Posterior cingulate gyrus (tissue), 11 donors: ENCODE results near the gene ZMPSTE24.
"Not testable (repeated sequence)": the region's sequence is repeated elsewhere in the genome, so short reads cannot be mapped to it uniquely, and the experiment has no call there.

Source experiments
- DNase-seq, 10 donors: peaks; one replicate each; pipeline versions ENCODE4 v3.0.0 to v3.0.0-alpha.2; 2020 to 2021; ENCODE audit warnings: mixed read lengths in 3 of 10
- intact Hi-C: fragments of 100-400 bp; cut with DNase I; formaldehyde crosslinking; loops from one replicate; pipeline ENCODE4 v1.15.1; 2023

ZMPSTE24 gene

GRCh38 chr1:40315239-40315794 is 57.3 kb downstream of the ZMPSTE24 start:
- peak; percentile 78 to 98 (median 88) for DNase-seq
- intact Hi-C loops: loop anchor here (2.0 to 10.0 kb wide), 3 partner anchors 57 to 231 kb away; partner anchors contain the start of genes RLF and ZMPSTE24

GRCh38 chr1:40315795-40316594 is 58.0 kb downstream of the ZMPSTE24 start:
- peak in 5 of 10 donors; percentile 21 to 84 (median 36) for DNase-seq
- intact Hi-C loops: loop anchor here (2.0 to 10.0 kb wide), 3 partner anchors 57 to 231 kb away; partner anchors contain the start of genes RLF and ZMPSTE24

DNA sequence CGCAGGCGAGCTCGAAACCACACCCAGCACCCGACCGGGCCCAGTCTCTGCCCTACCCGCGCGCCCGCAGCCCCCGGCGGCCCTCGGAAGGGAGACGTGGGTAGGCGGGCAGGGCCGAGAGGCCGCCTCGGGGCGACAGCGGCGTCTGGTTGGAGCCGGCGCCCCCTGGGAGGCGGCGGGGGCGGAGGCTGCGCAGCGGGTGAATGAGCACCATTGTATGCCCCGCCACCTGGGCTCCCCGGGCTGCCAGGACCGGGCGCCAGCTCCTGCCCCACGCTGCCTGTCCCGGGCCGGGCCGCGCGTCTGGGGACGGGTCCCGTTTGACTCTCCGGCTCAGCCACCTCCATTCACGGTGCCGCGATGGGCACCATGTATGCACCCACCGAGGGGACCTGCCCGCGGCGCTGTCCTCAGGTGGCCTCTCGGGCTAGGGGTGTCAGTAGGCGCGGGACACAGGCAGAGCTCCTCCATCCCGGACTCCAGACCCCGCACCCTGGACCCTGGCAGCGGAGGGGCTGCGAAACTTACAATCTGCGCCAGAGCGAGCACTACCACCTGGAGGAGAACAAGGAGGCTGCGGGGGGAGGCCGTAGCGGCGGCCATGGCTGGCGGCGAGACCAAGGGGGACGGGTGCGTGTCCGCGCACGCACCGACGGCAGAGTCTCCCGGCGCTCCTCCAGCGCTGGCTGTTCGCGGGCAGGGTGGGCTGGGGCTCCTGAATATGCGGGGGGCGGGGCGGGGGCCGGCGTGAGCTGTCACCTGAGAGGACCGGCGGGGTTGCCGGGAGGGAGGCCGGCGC is 58.8 kb downstream of the ZMPSTE24 start, which contains the start of gene COL9A2:
Gene COL9A2, minus strand, starts transcription at position 692 of the 799 bp plus-strand sequence. Its CDS starts 89 bp downstream, at position 603.
- intact Hi-C loops: loop anchor here (5.0 to 10.0 kb wide), 2 partner anchors 154 to 232 kb away; partner anchors contain the start of gene RLF
- DNase-seq: peak; percentile 61 to 97 (median 76)

DNA sequence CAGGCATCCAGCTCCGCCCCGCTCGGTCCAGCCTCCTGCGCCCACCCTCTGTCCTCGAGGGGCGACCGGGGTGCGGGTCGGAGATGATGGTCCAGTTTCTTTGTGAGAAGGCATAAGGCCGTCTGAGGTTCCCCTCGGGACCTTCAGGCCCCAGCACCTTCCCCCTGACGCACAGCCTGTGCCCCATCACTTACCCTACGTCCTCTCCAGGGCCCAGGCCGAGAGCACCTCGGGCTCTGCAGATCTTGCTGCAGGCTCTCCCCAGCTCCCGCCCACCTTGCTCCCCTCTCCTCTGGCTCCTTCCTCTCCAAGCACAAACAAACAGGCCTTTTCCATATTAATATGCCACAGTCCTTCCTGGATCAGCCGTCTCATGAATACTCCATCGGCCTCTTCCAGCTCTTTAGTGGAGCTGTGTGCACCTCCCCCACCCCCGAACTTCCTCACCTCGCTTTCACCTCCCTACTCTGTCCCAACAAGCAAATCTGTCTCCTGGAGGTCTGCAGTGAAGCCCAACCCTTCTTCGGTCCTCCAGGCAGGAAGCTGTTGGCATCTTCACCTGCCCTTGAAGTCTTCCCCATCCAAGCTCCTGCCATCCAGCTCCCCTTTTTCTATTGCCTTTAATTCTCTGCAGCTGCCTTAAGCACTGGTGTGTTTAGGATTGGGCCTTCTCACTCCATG is 59.5 kb downstream of the ZMPSTE24 start:
- intact Hi-C loops: loop anchor here (5.0 to 10.0 kb wide), 2 partner anchors 155 to 233 kb away; partner anchors contain the start of gene RLF
- peak in 1 of 10 donors; percentile 82 for DNase-seq

GRCh38 chr1:40318476-40318875 is 60.4 kb downstream of the ZMPSTE24 start:
- no peak for DNase-seq
- intact Hi-C loops: loop anchor here (5.0 to 10.0 kb wide), 2 partner anchors 156 to 234 kb away; partner anchors contain the start of gene RLF

GRCh38 chr1:40318970-40319621 is 61.1 kb downstream of the ZMPSTE24 start:
- intact Hi-C loops: loop anchor here (5.0 to 10.0 kb wide), 2 partner anchors 157 to 234 kb away; partner anchors contain the start of gene RLF

GRCh38 chr1:40331403-40331802 is 73.4 kb downstream of the ZMPSTE24 start:
- intact Hi-C loops, DNase-seq: not testable (repeated sequence)

More at GRCh38 chr1:40318970-40319621, 61.1 kb downstream of the ZMPSTE24 start:
- DNase-seq: no peak

- DNase-seq: no peak
- intact Hi-C loops: no loop called here
Observed at GRCh38 chr1:40332695-40333094, 74.7 kb downstream of the ZMPSTE24 start.

DNA sequence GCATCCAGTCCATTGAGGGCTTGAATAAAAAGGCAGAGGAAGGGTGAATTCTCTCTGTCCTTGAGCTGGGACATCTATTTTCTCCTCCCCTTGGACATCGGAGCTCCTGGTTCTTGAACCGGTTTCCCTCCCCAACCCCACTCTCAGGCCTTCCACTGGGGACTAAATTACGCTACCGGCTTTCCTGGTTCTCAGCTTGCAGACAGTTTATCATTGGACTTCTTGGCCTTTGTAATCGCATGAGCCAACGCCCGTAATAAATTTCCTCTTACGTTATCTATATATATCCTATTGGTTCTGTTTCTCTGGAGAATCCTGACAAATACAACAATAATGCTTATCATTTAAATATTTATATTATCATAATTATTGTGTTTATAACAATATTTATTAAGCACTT is 79.4 kb downstream of the ZMPSTE24 start:
- DNase-seq: no peak
- intact Hi-C loops: no loop called here

- intact Hi-C loops: loop anchor here (2.0 kb wide), 1 partner anchor 186 kb away; no protein-coding TSS in a partner anchor
- peak; percentile 40 to 96 (median 80) for DNase-seq
Observed at GRCh38 chr1:40338745-40339419, 80.8 kb downstream of the ZMPSTE24 start.

DNA sequence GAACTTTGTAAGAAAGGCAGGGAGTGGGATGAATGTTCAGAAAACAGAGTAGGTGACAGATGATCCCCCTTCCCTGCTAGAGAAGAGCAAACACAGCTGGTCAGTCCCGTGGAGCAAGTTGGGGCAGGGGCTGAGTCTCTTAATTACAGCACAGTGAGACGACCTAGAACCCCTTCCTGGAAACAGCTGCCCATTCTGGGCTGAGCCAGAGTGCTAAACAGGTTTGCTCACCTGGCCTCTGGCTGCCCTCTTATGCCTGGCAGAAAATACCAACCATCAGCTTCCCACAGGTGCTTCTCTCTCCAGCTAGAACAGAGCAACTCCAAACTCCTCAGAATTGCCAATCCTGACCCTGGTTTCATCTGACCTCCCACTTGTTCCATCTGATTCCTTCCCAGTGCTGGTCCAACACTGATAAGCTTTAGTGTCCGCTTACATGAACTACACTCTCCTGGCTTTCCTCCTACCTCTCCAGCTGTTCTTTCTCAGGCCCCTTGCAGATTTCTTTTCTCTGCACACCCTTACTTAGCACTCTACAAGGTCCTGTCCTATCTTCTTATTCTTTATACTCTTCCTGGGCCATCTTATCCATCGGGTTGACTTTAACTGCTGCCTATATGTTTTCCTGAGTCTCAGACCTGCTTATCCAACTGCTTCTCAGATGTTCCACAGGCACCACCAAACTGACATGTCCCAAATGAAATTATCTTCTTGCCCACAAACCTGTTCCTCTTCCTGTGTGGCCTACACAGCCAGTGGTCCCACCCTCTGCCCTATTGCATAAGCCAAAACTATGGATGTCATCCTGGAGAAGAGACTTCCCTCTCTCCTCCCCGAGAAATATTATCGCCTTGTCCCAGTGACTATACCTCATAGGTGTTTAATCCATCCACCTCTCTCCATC is 81.6 kb downstream of the ZMPSTE24 start:
- intact Hi-C loops: loop anchor here (2.0 kb wide), 1 partner anchor 187 kb away; no protein-coding TSS in a partner anchor
- DNase-seq: no peak

- intact Hi-C loops: no loop called here
- DNase-seq: no peak
Observed at GRCh38 chr1:40341491-40342380, 83.7 kb downstream of the ZMPSTE24 start.

DNA sequence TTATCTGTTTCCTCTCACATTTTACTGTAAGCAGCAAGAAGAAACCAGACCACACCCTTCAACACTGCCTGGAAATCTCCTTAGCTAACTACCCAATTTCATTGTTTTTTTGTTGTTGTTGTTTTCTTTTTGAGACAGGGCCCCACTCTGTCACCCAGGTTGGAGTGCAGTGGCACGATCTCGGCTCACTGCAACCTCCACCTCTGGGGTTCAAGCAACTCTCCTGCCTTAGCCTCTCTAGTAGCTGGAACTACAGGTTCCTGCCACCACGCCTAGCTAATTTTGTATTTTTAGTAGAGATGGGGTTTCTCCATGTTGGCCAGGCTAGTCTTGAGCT is 84.3 kb downstream of the ZMPSTE24 start:
- intact Hi-C loops: not testable (repeated sequence)

More for the DNA sequence above, 84.3 kb downstream of the ZMPSTE24 start:
- not testable (repeated sequence) for DNase-seq
